GM18507 (cell line): ENCODE results near the gene KCNQ1.

ENCODE experiments used
- DNase-seq: peaks from one replicate; pipeline ENCODE4 v3.0.0; 2011; ENCODE audit warnings: low read depth; ENCODE audit not compliant: insufficient read length; ENCODE audit errors: extremely low spot score
- FAIRE-seq: peaks from 2 replicates; lab custom pipeline; 2011; peaks lifted over from hg19 to GRCh38; lab: Jason Lieb, UNC

Gene KCNQ1

GRCh38 chr11:2557381-2557780 lies 112.6 kb downstream of the KCNQ1 start:
- FAIRE-seq (no peak), DNase-seq (no peak)

DNA sequence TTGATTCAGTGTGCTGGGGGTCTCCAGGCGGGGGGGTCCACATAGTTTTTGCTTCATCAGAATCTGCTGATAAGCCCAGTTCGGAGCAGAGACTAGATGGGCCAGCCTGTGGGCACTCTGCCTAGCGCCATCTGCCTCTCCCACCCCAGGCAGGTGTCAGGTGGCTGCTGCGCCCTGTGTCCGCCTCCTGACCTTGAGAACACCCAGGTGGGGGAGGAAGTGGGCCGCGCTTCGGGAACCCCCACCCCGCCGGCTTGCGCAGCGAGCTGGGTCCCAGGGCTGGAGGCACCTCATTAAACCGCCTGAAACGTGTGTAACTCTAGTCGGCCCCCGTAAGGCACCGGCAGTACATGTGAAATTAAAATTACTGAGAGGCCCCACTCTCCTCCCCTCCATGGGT lies 113.6 kb downstream of the KCNQ1 start:
- DNase-seq (no peak), FAIRE-seq (no peak)

DNA sequence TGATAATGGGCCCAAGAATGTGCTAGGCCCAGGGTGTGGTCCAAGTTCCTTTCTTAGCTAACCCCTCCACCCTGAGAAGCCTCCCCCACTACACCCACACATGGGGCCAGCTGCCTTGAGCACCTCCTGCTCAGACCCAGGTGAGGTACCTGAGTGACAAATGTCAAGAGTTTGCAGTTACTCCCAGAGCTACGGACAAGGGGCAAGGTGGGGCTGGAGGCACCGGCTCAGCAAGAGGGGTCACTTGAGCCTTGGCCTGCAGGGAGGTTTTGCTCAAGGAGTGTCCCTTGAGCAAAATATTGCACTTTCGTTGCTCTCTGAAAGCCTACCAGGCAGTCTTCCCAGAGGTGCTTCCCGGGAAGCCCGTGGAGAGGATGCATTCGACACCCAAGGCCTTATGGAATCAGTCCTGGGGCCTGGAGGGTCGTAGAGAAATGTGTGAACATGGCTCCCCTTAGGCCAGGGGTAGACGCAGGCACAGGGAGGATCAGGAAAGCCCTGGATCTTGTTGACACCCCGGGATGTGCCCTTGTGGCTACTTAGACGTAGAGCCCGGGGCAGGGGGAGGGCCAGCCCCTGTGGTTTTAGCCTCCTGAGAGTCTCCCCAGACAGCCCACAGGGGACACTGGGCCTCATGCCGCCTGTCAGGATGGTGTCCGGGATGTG lies 114.2 kb downstream of the KCNQ1 start:
- no peak for FAIRE-seq
- no peak for DNase-seq

DNA sequence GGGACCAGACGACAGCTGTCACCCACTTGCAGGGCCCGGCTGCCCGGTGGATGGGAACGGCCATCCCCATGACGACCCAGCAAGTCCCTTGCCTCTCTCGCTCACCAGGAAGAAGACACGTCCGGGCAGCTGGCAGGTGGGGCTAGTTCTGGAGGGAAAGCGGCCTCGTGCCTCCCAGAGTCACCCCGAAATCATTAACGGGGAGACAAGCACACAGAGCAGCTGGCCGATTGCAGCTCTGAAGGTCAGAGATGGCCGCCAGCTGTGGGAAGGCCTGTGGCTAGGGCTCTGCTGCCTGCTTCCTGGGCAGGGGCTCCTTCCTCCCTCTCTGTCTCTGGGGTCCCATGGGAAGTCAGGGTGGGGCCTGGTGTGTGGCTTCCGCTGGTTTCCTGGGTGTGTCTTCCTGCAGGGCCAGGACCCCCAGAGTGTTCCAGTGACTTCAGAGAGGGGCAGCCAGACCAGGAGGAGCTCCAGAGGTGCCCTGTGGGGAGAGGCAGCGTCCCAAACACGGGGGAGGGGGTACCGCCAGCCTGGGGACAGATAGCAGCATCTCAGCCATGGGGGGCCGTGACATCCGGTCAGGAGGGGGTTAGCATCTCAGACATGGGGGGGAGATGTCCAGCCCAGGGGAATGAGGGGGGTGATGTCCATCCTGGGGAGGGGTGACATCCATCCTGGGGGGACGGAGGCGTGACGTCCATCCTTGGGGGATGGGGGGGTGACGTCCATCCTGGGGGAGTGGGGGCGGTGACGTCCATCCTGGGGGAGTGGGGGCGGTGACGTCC lies 114.9 kb downstream of the KCNQ1 start:
- no peak for DNase-seq
- FAIRE-seq: no peak

- FAIRE-seq: no peak
- no peak for DNase-seq
Measured at GRCh38 chr11:2561696-2562581, 117.1 kb downstream of the KCNQ1 start.

DNA sequence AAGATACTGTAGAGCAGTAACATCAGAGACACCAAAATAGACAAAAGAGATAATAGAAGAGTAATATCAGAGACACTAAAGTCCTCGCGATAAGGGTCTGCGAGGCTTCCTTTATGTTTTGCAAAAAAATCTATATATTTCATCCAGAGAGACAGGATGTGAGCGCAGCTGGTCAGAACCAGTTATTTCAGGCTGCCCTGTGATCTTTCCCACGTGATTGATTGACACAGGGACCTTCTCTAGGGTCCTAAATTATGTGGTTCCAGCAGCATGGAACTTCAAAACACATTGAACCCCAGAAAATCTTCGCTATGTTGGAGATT lies 118.0 kb downstream of the KCNQ1 start:
- no peak for DNase-seq
- no peak for FAIRE-seq

GRCh38 chr11:2563213-2564007 lies 118.6 kb downstream of the KCNQ1 start:
- DNase-seq (no peak), FAIRE-seq (no peak)

DNA sequence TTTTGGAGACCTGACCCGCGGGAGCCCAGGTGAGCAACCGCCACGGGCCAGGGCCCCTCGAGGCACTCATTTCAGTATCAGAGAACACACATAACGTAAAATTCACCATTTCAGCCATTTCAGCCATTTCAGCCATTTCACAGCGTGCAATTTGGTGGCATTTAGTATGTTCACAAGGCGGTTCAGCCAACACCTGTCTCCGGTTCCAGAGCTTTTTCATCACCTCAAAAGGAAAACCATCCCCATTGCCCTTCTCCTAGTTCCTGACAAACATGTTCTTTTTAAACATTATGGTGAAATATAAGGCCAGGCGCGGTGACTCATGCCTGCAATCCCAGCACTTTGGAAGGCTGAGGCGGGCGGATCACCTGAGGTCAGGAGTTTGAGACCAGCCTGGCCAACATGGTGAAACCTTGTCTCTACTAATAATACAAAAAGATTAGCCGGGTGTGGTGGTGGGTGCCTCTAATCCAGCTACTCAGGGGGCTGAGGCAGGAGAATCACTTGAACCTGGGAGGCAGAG lies 119.3 kb downstream of the KCNQ1 start:
- DNase-seq (no peak), FAIRE-seq (no peak)

DNA sequence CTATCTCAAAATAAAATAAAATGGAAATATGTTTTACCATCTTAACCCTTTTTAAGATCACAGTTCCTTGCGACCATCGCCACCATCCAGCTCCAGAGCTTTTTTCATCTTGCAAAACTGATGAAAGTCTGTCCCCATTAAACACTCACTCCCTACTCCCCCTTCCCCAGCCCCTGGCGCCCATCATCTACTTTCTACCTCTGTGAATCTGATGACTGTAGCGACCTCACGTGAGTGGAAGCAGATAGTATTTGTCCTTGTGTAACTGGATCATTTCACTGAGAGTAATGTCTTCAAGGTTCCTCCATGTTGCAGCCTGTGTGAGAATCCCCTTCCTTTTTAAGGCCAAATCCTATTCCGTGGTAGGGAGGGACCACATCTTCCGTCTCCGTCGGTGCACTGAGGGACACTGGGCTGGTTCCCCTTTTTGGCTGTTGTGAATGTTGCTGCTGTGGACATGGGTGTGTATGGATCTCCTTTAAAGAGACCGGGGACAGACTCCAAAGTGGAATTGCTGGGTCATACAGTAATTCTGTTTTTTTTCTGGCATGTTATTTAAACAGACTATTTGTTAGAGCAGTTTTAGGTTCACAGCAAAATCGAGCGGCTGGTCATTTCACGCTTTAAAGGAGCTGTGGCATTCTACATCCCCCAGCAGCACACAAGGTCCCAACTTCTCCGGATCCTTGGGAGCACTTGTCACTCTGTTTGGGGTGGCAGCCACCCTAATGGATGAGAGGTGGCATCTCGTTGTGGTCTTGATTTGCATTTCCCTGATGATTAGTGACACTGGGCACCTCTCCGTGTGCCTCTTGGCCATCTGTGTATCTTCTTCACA lies 120.0 kb downstream of the KCNQ1 start:
- FAIRE-seq (no peak), DNase-seq (no peak)

GRCh38 chr11:2565447-2566222 lies 120.8 kb downstream of the KCNQ1 start:
- FAIRE-seq (no peak), DNase-seq (no peak)

- DNase-seq: no peak
- no peak for FAIRE-seq
Measured at GRCh38 chr11:2566223-2567025, 121.6 kb downstream of the KCNQ1 start.

DNA sequence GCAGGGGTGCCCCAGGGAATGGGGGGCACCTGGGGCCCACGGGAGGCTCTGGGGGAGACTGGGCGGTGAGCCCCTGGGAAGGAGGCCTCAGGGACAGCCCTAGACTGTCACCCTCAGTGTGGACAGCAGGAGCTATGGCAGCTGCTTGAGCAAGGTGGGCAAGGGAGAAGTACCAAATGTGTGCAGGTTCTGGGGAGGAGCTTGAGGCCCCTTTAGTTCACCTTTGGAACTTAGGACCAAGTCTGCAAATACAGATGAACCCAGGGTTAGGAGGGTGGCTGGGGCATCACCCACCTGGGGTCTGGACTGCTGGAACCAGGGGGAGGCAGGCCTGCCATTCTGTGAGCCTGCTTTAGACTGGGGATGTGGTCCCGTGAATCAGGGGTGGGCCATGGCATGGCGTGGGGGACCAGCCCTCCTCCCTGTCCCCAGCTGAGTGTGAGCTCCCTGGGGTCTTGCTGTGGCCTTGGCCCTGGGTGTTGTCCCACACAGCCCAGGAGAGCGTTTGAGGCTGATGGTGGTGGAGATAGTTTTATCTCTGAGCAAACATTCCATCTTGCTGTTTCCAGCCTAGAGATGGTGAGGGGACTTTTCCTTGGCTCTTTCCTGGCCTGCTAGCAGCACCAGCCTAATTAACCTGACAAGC lies 122.3 kb downstream of the KCNQ1 start:
- no peak for DNase-seq
- no peak for FAIRE-seq

DNA sequence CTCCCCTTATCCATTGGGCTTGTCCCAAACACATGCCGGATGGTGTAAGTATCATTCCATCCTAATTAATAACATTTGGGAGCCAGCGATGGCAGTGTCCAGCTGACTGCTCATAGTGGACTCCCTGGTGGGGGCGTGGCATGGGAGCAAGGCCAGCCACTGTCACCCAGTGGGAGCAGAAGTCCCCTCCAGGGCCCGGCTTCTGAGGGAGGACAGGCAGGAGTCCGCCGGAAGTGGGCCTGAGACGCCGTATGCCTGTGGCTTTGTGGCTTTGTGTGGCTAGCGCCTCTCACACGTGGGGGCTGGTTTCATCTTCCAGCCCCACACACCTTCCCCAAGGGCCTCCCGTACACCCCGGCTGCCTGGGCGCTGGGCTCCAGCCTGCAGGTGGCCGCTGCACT lies 124.5 kb downstream of the KCNQ1 start:
- DNase-seq (no peak), FAIRE-seq (no peak)

GRCh38 chr11:2569731-2570210 lies 125.0 kb downstream of the KCNQ1 start:
- FAIRE-seq (no peak), DNase-seq (no peak)

- DNase-seq: no peak
- FAIRE-seq: no peak
Measured at GRCh38 chr11:2570211-2570811, 125.5 kb downstream of the KCNQ1 start.
